ENCODE results near the gene SMYD3. TPM values are rescaled to one million over a fixed set of nuclear protein-coding genes. Genes with fewer than 3 reads are reported as not detected.

The SMYD3 gene
- total RNA-seq, 4 donors from 2014 or later, result 11.6 to 26.9 (median 18.3) TPM

DNA sequence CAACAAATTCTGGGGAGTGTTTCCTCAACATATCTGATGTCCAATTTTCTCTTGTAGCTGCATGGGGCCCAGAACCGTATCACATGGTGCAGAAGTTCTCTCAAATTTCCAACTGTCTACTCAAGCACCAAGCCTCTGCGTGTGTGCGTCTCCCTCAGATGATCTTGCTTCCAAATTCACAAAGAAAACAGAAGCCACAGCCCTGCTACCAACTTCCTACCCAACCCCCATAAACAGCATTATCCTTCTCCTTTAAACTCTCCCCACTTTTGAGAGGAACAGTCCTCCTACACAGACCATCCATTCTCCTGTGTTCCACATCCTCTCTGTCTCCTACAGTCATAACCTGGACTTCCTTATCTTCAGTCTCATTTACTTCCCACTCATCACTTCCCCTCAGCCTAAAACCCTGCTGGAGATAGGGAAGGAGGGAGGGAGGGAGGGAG lies 354.1 kb downstream of the SMYD3 start:
- Histone ChIP-seq H3K36me3 (peaks cover 0 to 1% of the 10 kb centered on the region in 2 donors), H3K27me3 (no peaks in the 10 kb centered on the region), H3K4me1 (peaks cover 0 to 3% (median 3%) of the 10 kb centered on the region in 3 donors), H3K27ac (no peak overlapping the region), H3K4me3 (no peak overlapping the region), H3K9me3 (no peaks in the 10 kb centered on the region)
- ATAC-seq, result no peak
- 90 to 100% methylated on average over 2 to 3 of the region's 3 CpGs for WGBS, 2 donors (ENCODE audit: low coverage in 1 of 2)
- TF ChIP-seq POLR2A (IDR thresholded peaks at IDR 0.05), result no peak
- no peak for TF ChIP-seq POLR2AphosphoS5 (IDR thresholded peaks at IDR 0.05)
- no peak for TF ChIP-seq EP300 (IDR thresholded peaks at IDR 0.05)
- TF ChIP-seq, protein P1, sequence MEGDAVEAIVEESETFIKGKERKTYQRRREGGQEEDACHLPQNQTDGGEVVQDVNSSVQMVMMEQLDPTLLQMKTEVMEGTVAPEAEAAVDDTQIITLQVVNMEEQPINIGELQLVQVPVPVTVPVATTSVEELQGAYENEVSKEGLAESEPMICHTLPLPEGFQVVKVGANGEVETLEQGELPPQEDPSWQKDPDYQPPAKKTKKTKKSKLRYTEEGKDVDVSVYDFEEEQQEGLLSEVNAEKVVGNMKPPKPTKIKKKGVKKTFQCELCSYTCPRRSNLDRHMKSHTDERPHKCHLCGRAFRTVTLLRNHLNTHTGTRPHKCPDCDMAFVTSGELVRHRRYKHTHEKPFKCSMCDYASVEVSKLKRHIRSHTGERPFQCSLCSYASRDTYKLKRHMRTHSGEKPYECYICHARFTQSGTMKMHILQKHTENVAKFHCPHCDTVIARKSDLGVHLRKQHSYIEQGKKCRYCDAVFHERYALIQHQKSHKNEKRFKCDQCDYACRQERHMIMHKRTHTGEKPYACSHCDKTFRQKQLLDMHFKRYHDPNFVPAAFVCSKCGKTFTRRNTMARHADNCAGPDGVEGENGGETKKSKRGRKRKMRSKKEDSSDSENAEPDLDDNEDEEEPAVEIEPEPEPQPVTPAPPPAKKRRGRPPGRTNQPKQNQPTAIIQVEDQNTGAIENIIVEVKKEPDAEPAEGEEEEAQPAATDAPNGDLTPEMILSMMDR (IDR thresholded peaks at IDR 0.05), result no peak

GRCh38 chr1:246151796-246152434 lies 355.2 kb downstream of the SMYD3 start:
- peaks cover 0 to 3% (median 3%) of the 10 kb centered on the region in 3 donors for H3K4me1 ChIP-seq
- peaks cover 0 to 5% of the 10 kb centered on the region in 2 donors for H3K36me3 ChIP-seq
- no peak overlapping the region for H3K4me3 ChIP-seq
- no peaks in the 10 kb centered on the region for H3K27me3 ChIP-seq
- 80 to 90% methylated on average over 2 to 5 of the region's 6 CpGs for WGBS, 2 donors (ENCODE audit: low coverage in 1 of 2)
- no peak overlapping the region for H3K27ac ChIP-seq
- no peaks in the 10 kb centered on the region for H3K9me3 ChIP-seq
- TF ChIP-seq, protein P1 (IDR thresholded peaks at IDR 0.05), result no peak
- no peak for TF ChIP-seq POLR2A (IDR thresholded peaks at IDR 0.05)
- no peak for ATAC-seq

GRCh38 chr1:246149543-246149942 lies 357.5 kb downstream of the SMYD3 start:
- H3K4me1 ChIP-seq, result no peaks in the 10 kb centered on the region
- H3K27ac ChIP-seq, result no peak overlapping the region
- 97 to 100% methylated on average over 1 to 2 of the region's 2 CpGs for WGBS, 2 donors (ENCODE audit: low coverage in 1 of 2)
- ATAC-seq, result no peak
- H3K4me3 ChIP-seq, result no peak overlapping the region
- TF ChIP-seq EP300 (IDR thresholded peaks at IDR 0.05) (no peak), POLR2A (IDR thresholded peaks at IDR 0.05) (no peak), POLR2AphosphoS5 (IDR thresholded peaks at IDR 0.05) (no peak)
- TF ChIP-seq, protein P1 (IDR thresholded peaks at IDR 0.05), result no peak
- H3K9me3 ChIP-seq, result no peaks in the 10 kb centered on the region
- no peaks in the 10 kb centered on the region for H3K27me3 ChIP-seq
- H3K36me3 ChIP-seq, result peaks cover 0 to 5% of the 10 kb centered on the region in 2 donors

DNA sequence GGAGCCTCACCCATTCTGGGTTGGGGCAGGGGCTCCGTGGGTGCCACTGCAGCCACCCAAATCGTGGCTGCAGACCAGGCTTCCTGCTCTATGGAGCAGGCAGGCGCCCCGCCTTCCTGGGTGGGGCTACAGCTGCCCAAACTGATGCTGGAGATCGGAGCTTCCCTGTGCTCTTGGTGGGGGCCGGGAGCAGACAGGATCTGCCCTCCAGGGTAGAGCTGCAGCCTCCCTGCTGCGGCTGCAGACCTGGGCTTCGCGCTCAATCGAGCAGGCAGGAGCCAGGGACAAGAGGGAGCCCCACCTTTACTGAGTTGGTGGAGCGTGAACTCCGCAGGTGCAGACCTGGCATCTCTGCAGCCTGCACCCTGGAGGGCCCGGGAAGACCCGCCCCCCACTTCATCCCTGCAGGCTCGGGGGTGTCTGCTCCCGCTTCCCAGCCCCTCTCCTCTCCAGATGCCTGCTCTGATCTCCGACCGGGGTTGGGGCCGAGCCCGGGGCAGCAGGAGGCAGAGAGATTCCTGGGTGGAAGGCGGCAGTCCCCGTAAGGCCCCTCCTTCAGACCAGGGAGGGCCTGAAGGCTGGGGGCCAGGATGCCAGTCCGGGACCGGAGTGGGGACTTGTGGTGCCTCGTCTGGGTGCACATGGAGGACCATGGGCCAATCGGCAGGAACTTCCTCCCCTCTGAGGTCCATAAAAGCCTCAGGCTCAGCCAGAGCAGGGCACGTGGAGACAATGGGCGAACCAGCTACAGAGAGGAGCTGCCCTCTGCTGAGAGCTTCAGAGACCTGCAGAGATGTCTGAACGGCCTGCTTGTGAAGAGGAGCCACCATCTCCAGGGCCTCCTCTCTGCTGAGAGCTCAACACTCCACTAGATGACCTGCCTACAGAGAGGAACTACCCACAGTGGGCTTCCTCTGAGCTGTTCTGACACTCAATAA lies 359.3 kb downstream of the SMYD3 start:
- Histone ChIP-seq H3K4me3 (no peak overlapping the region), H3K4me1 (no peaks in the 10 kb centered on the region), H3K27ac (no peak overlapping the region), H3K9me3 (no peaks in the 10 kb centered on the region), H3K36me3 (peaks cover 0 to 5% of the 10 kb centered on the region in 2 donors), H3K27me3 (no peaks in the 10 kb centered on the region)
- TF ChIP-seq EP300 (IDR thresholded peaks at IDR 0.05), result no peak
- TF ChIP-seq, protein P1 (IDR thresholded peaks at IDR 0.05), result no peak
- TF ChIP-seq POLR2A (IDR thresholded peaks at IDR 0.05), result no peak
- no peak for ATAC-seq
- 98% methylated on average over 8 of the region's 29 CpGs; no CpG with 5 or more reads in 1 of the 2 donors for WGBS, 2 donors (ENCODE audit: low coverage in 1 of 2)

Measured in gastroesophageal sphincter (tissue), 4 donors.